Measurements from ENCODE around the gene COLEC11.

COLEC11 gene

DNA sequence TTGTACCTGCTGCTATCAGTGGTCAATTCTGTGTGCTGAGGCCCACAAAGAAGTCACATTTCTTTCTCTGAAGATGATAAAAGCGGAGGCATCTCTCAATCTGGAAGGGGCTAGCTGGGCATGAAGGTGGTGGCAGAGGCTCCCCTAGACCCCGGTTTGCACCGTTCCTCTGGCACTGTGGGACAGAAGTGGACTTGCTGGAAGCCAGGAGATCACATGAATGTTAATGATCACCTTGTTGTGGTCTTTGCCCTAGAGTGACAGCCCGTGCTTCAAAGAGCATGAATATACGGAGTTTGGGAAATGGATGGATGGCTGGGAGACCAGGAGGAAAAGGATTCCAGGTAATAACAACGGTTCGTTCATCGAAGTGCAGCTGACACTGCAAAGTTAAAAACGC lies 83.3 kb downstream of the COLEC11 start:
- no peak for DNase-seq

DNA sequence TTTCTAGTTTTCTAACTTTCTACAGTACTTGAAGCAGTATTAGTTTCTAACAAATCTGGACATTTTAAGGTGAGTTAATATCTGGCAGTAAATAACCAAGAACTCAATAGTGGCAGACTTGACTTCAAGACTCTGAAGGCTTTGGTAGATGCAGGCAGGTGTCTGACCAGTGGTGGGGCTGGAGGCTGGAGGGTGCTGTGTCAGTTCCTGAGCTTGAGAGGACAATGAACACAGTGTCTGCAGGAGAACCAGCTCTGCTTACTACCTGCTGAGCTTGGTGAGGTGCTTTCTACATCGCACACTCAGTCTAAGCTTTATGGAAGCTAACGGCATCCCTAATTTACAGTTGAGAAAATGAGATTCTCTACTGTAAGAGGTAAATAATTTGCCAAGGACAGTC lies 84.3 kb downstream of the COLEC11 start:
- DNase-seq = no peak

DNA sequence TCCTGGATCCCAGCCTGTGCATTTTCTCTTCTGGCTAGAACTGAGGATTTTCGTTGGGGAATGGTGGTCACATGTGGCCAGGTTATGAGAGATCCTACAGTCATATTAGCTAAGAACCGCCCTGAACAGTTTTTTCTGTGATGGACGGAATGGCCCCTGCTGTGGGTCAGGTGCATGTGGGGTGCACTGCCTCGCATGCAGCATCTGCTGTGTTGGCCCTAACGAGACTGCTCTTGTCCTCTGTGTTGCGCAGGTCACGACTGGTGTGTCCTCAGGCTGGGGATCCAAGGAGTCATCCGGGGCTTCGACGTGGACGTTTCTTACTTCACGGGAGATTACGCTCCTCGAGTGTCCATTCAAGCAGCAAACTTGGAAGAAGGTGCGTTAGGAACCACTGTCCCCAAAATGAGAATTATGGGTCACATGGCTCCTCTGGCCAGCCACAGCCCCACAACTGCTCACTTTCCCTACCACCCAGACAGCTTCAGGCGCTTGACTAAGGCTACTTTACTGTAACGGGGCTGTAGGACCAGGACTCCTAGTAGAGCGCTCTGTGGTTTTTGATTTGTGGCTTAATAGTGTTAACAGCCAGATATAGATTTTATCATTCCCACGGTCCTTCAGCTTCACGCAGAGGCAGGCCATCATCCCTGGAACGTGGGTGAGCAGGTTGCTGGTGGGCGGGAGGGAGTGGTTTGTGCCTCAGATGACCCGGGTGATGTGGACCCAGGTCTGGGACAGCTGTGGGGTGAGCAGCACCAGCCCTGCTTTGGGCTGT lies 84.9 kb downstream of the COLEC11 start:
- DNase-seq = no peak

DNA sequence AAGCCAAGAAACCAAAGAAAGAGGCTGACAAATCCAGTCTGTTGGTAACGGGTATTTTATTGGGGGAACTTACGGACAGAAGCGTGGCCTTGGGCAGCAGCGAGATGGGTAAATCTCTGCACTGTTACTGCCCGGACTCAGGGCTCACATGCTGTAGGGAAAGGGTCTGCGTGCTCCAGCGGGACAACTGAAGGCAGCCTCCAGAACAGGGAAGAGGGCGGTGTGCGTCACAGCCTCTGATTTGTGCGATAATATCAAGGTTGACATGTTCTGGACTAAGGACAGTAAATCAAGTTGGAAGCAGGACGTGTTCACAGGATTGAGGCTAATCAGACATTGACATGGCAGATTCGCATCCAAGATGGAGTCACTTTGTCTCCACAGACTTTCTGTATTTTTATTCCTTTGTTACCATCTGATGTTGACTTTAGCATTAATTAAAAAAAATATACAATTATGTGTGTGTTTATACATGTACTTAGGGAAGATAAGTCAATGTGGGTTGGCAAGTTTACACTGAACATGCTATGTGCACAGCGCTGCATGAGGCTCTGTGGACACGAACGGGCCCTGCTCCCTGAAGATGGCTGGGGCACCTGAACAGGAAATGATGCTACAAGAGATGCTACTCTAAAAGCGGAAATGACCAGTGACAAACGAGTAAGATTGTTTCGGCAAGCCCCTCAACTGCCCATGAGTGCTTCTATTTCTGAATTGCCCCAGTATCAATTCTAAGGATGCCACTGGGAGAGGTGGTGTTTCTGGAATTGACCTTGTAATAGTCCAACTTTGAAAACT lies 85.8 kb downstream of the COLEC11 start:
- DNase-seq = no peak

DNA sequence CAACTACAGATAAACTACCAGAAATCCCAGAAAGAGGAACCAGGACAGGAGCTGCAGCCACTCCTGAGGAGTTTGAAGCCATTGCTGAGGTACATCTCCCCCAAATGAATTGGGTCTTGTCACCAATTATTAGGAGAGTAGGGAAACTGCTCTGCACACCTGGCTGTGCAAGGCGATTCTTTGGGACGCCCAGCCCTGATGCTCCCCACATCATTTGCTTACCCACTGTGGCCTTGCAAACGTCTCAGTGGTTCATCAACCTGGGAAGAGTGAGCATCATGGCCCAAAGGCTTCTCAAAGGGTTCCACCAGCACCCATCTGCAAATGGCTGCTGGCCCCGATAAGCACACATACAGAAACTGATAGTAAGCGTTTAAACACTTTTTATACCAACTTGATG lies 86.7 kb downstream of the COLEC11 start:
- DNase-seq = no peak

DNA sequence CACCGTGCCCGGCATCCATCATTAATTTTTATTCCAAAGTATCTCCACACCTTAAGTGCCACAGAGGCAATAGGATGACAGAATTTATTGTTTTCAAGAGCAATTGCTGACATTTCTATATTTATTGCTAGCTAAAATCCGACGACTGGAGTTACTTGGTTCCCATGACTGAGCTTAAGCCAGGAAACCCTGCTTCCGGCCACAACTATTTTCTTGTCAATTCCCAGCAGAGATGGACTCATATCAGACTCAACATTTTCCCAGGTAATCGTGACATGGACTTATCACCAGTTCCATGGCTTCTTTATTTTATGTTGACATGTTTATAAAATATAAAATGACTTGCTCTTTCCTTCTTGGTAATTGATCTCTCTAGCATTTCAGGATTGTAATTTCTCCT lies 87.9 kb downstream of the COLEC11 start:
- no peak for DNase-seq

DNA sequence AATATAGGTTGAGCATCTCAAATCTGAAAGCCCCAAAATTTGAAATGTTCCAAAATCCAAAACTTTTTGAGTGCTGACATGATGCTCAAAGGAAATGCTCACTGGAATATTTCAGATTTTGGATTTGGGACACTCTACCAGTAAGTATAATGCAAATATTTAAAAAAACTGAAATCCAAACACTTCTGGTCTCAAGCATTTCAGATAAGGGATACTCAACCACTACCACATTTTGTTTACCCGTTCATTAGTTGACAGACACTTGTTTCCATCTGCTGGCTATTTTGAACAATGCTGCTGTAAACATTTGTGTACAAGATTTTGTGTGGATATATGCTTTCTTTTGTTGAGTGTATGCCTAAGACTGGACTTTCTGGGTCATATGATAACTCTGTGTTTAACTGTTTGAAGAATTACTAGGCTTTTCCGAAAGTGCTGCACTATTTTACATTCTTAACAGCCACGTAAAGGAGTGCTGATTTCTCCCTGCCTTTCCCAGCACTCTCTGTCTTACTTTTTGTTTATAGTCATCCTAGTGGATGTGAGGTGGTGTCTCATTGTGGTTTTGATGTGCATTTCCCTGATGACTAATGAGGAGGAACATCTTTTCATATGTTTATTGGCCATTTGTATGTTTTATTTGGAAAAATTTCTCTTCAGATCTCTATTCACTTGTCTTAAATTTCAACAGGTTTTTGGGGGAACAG lies 89.0 kb downstream of the COLEC11 start:
- no peak for DNase-seq

DNA sequence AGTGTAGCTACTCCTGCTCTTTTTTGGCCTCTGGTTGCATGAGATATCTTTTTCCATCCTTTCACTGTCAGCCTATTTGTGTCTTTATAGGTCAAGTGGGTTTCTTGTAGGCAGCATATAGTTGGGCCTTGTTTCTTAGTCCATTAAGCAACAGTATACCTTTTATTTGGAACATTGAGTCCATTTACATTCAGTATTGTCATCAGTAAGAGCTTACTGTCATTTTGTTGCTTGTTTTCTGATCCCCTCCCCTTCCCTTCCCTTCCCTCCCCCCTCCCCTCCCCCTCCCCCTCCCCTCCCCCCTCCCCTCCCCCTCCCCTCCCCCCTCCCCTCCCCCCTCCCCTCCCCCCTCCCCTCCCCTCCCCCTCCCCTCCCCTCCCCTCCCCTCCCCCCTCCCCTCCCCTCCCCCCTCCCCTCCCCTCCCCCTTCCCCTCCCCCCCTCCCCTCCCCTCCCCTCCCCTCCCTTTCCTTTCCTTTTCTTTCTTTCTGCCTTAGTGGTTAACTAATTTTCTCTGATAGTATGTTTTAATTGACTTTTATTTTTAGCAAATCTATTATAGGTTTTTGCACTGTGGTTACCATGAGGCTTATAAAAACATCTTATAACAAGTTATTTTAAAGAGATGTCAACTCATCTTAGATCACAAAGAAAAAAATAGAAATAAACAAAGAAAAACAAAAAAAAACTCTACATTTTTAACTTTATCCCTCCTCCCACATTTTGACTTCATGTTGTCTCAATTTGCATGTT lies 95.3 kb downstream of the COLEC11 start:
- peak; percentile 7 for DNase-seq

DNA sequence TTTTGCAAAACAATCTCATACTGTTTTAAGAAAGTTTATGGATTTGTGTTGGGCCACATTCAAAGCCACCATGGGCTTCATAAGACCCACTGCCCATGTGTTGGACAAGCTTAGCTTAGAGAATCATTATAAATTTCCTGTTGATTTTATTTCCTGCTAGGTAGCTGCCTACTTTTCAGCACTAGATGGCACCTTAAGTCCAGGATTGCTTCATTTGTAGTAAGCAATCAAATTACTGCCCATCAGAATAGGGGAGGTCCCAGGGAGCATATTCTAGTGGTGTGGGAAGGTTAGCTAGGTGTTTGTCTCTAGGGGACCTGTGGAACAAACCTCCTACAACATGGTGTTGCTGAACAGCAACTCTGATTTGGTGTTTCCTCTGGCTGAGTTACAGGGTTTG lies 97.5 kb downstream of the COLEC11 start:
- peak; percentile 33 for DNase-seq
